ENCODE data around the gene SRD5A1.

Gene SRD5A1

DNA sequence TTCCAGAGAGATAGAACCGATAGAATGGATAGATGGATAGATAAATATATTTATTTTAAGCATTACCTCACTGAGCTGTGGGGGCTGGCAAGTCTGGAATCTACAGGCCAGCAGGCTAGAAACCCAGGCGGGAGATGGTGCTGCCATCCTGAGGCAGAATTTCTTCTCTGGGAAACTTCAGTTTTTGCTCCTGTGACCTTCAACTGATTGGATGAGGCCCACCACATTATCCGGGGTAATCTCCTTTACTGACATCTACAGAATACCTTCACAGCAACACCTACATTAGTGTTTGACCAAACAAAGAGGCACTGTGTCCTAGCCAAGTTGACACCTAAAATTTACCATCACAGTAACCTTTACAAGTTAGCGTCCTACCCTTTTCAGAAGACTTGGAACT lies 50.8 kb downstream of the SRD5A1 start:
- no peak for DNase-seq (ENCODE audit: low read depth)

DNA sequence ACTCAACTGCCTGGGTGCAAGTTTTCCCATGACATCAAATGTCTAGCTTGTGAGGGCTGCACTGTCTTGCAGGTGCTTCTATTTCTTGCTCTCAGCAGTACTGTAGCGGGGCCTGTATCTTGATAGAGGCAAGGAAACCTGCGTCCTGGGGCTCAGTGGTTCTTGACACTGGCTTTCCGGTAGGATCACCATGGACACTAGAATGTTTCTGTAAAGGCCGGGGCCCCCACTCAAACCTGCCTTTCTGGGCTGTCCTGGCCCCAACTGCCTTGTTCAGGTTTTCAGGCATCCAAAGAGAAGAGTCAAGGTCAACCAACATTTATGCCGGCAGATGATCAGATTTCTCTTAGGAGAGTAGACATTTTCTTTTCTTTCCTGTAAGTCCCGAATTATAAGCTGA lies 53.3 kb downstream of the SRD5A1 start:
- DNase-seq (ENCODE audit: low read depth): no peak

DNA sequence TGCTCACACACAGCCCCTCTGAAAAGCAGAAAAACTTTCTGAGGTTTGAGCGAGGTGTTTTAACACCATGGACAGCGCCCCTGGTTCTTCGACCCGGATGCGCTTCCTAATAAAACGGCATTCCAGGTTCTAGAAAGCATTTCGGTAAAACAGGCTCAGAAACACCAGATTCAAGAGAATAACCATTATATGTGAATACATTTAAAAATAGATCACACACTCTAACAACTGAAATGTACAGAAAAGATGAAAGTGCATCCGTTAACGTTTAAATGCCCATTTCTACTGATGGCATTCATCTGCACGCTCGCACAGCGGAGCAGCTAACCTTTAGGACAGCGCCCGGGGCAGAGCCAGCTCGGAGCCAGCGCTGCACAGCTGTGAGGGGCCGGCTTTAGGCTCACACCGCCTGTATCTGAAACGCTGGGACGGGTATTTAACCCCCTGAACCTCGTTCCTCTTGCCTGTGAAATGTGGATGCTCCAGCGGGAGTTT lies 53.7 kb downstream of the SRD5A1 start:
- DNase-seq (ENCODE audit: low read depth): peak; percentile 23

DNA sequence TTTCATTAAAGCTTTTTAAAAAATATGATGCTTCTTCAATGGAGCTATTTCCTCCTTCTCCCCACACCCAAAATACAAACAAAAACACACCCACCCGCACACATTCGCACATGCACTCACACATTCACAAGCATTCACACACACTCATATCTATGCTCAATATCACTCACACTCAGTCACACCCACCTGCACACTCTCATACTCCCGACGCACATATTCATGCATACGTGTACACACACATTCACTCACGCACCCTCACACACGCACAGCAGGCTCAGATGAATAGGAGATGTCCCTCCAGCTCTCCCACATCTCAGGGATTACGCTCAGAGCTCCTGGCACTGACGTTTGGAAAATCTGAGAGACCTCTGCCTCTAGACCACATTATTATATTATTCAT lies 54.3 kb downstream of the SRD5A1 start:
- DNase-seq (ENCODE audit: low read depth): no peak

DNA sequence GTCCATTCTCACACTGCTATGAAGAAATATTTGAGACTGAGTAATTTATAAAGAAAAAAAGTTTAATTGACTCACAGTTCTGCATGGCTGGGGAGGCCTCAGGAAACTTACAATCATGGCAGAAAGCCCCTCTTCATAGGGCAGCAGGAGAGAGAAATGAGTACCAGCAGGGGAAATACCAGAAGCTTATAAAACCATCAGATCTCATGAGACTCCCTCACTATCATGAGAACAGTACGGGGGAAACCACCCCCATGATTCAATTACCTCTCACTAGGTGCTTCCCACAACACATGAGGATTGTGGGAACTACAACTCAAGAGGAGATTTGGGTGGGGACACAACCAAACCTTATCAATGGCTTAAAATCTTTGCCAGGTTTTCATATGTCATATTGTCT lies 59.7 kb downstream of the SRD5A1 start:
- no peak for DNase-seq (ENCODE audit: low read depth)

DNA sequence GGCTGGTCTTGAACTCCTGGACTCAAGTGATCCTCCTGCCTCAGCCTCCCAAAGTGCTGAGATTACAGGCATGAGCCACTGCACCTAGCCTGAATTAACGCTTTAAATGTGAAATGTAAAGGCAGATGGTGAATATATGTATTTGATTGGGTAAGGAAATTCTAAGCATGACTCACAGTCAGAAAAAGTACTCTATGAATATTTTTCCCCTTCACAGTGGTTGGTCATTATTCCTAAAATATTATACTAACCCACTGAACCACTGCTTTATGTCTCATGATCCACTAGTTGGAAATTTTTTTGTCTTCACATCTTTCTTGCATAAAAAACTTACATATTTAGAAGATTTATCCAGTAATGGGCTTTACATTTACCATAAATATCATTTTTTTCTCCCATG lies 65.5 kb downstream of the SRD5A1 start:
- DNase-seq (ENCODE audit: low read depth): no peak

DNA sequence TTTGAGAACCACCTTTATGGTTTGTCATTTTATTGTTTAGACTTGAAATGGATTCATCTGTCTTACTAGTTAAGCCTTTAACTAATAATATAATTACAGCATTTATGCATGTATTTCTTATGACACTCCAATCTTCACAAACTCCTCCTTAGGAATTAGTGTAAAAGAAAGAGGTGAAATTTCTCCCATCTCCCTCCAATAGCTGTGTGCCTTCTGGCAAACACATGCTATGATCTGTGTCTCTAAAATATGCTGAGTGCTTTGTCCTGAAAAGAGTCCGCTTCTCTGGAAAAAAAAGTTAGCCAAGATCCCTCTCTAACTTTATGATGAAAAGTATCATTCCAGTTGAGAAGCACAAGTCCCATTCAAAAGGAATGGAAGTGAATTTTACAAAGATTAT lies 66.1 kb downstream of the SRD5A1 start:
- DNase-seq (ENCODE audit: low read depth): no peak

DNA sequence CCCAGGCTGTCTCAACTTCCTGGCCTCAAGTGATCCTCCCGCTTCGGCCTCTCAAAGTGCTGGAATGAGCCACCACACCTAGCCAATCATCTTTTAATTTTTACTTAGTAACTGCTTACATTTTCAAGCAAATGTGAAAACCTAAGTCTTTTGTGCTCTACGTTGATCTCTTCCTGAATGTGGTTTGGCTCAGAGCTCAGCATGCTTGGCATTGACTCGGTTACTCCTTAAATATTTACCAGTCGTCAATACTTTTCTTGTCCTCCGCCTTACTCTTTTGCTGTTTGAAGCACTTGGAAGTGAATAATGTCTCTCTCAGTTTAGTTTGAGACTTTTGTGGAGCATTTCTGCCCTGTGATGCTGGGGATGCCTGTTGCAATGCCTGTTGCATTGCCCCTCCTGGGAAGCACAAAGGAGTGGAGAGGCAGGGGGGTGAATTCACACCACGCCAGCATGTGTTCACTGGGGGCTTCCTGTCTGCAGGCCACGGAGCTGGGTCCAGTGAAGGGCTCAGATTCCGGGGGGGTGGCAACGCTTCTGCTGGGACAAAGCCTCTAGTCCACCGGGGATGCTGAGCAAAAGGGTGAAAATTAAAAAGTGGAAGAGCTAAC lies 66.9 kb downstream of the SRD5A1 start:
- DNase-seq (ENCODE audit: low read depth): no peak

DNA sequence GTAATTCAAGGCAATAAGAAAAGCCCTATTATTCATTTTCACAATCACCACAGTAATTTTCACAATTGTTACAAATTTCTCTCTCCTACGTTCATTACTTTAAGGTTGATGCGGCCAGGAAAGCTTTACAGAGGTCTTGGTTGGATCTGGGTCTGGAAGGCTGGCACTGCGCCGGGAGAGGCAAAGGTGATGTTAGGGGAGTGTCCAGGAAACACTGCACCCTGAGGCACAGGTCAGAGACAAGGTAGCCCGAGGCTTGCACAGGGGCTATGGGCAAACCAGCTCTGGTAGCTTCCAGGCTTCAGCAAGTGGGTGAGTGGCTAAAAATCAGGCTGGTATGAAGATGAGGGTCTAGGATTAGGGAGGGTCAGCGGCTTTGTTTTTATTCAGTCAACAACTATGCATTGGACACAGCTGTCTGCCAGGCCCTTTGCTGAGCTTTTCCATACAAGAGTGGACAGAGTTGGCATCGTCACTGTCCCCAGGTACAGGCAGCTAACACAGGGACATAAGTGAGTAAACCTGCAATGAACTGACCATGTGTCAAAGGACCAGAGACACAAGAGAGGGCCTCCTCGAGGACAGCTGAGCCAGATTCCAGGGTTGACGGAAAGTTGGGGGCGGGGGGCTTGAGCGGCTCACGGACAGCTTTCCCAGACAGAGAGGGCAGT lies 67.6 kb downstream of the SRD5A1 start:
- no peak for DNase-seq (ENCODE audit: low read depth)

DNA sequence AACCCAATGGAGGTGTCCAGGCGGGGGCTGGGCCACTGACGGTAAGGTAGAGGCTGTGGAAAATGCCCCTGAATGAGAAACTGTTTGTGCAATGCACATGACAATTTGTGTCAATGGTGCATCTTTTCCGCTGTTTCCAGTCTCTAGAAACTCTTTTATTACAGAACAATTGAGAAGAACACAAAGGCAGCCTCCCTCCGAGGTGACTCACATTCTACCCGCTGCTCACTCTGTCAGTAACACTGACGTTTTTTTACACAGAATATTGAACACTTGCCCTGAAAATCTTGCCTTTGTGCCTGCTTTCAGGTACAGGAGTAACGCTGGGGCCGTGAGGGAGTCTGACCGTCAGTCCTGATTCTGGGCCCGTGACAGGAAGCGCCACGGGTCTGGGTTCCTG lies 68.3 kb downstream of the SRD5A1 start:
- DNase-seq (ENCODE audit: low read depth): no peak

DNA sequence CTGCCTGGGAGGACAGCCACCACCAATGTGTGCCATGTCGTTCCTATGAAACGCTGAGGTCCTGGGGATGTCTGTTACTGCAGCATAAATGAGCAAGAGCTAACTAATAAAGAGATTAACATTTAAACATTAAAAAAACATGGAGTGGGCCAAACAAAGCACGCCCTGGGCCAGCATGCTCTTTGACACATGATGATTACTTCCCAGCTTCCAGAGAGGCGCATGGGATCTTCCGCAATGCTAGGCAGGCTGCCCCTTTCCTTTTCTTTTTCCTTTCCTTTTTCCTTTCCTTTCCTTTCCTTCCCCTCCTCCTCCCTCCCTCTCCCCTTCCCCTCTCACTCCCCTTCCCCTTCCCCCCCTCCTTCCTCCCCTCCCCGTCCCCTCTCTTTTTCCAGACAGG lies 69.4 kb downstream of the SRD5A1 start:
- DNase-seq (ENCODE audit: low read depth): no peak

DNA sequence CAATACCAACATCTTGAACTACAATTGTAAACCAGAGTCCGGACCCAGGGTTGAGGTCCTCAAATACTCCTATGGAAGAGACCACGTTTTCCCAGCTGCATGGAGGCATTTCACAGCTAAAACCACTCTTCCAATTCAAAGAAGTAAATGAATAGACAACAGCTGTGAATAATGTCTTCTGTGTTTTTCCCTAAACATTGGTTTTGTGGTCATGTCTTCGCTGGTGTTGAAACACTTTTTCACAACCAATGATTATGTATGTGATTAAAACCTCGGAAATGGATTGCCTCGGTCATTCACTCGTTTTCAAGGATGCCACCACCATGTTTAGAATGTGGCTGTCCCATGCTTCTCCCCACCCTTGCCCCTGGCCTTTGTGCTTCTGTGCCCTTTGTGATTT lies 70.6 kb downstream of the SRD5A1 start:
- peak; percentile 20 for DNase-seq (ENCODE audit: low read depth)

DNA sequence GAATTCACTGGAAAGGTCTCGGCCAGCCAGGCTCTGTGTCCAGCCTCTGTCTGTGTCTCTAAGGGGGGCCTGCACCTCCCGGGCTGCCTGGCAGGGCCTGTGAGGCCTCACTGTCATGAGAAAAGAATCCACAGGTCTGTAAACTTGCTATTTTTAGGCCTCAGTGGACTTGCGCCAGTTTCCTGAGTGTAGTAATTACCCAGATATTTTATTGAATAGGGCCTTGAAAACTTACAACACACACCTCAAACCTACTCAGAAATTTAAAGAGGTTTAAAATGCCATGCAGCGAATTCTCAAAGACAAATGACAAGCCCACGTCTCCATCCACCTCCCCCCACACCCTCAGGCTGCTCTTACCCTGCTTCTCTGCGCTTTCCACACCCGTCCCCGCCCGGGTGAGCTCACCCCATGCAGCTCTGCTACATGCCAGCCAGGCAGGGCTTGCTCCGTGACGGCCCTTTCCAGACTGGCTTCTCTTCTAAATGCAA lies 71.2 kb downstream of the SRD5A1 start:
- peak; percentile 78 for DNase-seq (ENCODE audit: low read depth)

DNA sequence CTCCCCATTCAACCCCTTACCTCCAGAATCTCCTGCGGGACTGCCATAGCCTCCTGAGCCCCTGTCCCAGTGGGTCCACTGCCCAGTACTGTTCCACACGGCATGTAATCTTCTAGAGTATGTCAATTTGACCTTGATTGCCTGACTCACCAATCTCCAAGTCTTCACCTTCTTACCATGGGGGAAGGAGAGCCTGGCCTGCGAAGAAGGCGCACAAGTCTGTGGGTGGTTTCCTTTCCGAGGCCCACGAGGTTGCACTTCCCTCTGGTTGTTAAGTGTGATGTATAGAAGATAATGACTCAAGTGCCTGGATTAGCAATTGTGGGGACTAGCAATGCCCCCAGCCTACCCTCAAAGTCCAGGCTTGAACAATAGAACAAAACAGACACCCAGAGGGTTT lies 71.8 kb downstream of the SRD5A1 start:
- DNase-seq (ENCODE audit: low read depth): no peak

DNA sequence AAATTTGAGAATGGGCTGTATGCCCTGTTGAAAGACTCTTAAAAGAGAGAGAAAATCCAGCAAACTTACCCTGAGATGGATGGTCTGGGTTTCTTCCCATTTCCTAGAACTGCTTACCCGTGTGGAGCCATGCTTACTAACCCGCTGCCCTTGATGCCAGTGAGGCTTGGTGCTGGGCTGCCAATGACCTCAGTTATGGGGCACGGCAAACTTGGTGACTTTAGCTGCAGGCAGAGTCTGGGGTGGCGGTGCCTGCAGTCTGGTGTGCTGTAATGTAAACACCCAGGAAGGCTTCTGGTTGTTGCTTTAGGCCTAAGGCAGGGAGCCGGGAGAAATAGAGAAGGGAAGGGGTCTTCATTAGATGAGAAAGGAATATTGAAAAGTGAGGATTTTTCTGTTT lies 72.7 kb downstream of the SRD5A1 start:
- DNase-seq (ENCODE audit: low read depth): no peak

DNA sequence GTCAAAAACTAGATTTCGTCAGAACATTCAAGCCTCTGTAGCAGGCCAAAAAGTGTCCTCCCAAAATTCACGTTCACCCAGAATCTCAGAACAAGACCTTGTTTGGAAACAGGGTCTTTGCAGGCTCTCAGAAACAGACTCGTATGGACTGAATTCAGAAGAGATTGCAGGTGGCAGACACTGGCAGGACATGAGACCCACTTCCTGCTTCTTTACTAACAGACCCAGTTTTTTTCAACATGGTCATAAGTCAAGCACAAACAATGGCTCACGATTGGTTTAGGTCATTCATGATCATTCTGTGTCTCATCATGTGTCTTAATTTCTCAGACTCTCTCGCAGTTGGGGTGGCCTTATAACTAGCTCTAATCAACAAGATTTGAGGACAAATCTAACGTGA lies 74.6 kb downstream of the SRD5A1 start:
- no peak for DNase-seq (ENCODE audit: low read depth)

DNA sequence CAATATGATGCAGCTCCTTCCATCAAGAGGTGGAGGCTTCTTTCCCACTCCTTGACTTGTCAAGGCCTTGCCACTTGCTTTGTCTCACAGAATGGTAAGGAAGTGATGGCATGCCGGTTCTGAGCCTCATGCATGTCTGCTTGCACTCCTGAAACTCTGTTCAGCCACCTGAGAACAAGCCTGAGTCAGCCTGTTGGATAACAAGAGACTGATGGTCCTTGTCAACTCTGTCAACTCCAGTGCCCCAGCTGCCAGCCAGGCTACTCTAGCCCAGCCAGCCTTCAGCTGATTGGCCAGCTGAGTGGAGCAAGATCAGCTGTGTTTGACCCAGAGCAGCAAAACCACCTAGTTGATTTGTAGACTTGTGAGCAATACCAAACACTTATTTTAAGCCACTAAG lies 75.6 kb downstream of the SRD5A1 start:
- no peak for DNase-seq (ENCODE audit: low read depth)

DNA sequence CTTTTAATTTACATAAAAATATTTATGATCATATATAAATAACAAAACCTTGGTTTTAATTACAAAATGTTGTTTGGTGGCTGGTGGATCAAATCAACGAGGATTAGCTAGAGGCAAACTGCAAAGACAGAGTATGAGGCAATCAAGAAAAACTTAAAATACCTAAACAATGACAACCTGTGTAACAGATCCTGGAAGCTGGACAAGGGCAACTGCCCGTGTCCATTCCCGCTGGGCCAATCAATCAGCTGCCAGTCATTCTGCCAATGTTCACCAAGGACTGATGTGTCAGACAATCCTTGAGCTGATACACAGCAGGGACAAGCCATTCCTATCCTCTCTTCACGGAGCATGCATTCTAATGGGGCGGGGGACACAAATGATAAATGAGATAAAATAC lies 76.8 kb downstream of the SRD5A1 start:
- no peak for DNase-seq (ENCODE audit: low read depth)

DNA sequence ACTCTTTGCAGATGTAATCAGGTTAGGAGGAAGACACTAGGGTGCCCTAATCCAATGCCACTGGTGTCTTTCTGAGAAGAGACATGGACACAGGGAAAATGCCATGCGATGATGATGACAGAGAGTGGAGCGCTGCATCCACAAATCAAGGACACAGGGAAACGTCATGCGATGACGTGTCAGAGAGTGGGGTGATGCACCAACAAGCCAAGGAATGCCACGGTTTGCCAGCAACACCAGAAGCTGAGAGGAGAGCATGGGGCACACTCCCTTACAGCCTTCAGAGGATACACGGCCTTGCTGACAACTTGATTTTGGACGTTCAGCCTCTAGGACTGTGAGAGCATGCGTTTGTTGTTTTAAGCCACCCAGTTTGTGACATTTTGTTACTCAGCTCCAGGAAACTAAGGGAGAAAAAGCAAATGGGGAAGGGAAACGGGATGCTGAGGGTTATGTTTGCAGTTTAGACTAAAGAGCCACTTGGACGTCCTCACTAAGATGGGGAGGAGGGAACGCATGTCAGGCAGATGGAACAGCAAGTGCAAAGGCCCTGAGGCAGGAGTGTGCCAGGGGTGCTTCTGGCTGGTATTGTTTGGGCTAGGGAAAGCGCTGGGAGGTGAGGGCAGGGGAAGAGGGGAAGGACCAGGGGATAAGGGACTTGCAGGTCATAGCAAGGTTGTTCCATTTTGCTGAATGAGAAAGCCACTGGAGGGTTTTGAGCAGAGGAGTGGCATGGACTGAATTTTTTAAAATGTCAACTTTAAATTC lies 77.5 kb downstream of the SRD5A1 start:
- no peak for DNase-seq (ENCODE audit: low read depth)

DNA sequence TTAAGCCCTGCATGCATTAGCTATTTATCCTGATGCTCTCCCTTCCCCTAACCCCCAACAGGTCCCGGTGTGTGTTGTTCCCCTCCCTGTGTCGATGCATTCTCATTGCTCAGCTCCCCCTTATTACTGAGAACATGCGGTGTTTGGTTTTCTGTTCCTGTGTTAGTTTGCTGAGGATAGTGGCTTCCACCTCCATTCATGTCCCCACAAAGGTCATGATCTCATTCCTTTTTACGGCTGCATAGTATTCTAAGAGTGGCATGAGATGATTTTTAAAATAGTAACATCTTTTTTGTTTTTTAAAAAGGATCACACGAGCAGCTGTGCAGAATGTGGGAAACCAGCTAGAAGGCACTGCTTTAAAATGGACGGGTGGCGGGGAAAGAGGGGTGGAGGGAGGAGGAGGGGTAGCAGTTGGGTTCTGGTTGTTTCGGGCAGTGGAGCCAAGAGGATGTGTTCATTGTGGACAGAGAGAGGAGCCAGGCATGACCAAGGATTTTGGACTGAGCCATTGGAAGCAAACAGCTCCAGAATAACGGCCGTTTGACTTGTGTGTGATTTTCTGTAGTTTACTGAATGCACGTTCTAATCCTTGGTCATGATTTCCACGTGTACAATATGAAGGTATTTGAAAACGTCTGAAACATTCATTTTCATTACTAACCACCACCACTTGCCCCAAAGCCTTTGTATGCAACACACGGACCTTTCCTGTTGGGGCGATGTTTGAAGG lies 78.3 kb downstream of the SRD5A1 start:
- no peak for DNase-seq (ENCODE audit: low read depth)

DNA sequence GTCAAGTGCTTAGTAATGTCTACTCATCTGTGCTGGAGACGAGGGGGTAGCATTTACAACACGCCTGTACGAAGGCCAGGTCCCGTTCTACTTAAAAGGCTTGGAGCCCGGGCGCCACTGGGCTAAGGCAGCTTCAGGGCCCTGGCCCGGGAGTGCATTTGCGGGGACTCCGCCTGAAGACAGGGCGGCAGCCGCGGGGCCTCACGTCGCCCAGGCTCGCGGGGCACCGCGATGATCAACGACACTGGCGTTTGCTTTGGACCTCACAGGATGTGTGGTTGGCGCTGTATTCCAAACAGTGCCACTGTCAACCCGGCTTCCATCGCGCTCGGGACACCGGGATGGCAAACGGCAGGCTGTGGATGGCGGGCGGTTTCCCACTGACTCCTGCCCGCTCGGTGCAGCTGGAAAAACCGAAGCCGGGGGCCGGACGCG lies 78.9 kb downstream of the SRD5A1 start:
- DNase-seq (ENCODE audit: low read depth): peak; percentile 53

DNA sequence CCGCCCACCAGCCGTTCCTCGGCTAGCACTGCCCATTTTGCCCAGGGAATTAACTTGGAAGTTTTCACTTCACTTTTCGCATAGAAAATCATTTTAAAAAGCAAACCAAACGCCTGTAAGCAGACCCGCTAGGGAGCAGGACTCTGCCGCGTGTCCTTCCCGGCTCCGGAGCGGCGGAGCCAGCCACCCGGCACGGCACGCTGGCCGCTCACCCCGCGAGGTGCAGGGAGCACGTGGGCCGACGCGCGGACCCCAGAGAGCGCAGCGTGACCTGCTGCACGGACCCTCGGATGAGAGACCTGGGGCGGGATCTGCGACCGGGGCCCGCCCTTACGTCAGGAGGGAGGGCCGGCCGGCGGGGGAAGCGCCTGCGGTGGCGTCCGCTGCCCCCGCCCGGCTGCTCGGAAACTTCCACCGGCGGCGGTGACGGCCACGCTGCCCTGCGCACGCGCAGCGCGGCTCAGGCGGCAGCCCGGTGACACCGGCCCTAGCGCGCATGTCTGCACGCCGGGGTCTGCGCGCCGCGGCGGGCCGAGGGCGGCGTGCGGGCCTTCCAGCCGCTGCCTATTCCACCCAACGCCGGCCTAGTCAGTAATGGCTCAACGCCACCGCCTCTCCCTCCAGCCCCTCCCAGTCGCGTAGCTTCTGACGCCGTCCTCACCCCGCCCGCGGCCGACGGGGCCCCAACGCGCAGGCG lies 79.5 kb downstream of the SRD5A1 start:
- peak; percentile 97 for DNase-seq (ENCODE audit: low read depth)

Measured in fibroblast of gingiva (primary cell).